ENCODE measurements around the gene PXDN.

DNA sequence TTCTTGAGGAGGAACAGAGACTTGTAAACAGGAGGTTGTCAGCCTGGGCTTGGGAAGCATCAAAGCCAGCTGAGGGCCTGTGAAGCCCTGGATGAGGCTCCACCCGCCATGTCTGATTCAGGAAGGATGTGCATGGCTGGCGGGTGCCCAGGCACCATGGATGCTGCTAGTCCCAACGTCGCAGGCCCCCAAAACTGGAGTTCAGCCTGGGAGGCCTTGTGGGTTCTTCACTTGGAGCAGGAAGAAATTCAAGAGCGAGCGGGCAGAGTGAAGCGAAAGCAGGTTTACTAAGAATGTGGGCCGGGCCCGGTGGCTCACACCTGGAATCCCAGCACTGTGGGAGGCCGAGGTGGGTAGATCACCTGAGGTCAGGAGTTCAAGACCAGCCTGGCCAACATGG, 12.1 kb upstream of the PXDN start:
- TF ChIP-seq EZH2phosphoT487 (IDR thresholded peaks at IDR 0.05; ENCODE audit: borderline replicate concordance): no peak
- TF ChIP-seq, protein P1, sequence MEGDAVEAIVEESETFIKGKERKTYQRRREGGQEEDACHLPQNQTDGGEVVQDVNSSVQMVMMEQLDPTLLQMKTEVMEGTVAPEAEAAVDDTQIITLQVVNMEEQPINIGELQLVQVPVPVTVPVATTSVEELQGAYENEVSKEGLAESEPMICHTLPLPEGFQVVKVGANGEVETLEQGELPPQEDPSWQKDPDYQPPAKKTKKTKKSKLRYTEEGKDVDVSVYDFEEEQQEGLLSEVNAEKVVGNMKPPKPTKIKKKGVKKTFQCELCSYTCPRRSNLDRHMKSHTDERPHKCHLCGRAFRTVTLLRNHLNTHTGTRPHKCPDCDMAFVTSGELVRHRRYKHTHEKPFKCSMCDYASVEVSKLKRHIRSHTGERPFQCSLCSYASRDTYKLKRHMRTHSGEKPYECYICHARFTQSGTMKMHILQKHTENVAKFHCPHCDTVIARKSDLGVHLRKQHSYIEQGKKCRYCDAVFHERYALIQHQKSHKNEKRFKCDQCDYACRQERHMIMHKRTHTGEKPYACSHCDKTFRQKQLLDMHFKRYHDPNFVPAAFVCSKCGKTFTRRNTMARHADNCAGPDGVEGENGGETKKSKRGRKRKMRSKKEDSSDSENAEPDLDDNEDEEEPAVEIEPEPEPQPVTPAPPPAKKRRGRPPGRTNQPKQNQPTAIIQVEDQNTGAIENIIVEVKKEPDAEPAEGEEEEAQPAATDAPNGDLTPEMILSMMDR (conservative IDR thresholded peaks at IDR 0.05; ENCODE audit: low read length): no peak

Data from Loucy (cell line).